ENCODE data around the gene AAK1.

DNA sequence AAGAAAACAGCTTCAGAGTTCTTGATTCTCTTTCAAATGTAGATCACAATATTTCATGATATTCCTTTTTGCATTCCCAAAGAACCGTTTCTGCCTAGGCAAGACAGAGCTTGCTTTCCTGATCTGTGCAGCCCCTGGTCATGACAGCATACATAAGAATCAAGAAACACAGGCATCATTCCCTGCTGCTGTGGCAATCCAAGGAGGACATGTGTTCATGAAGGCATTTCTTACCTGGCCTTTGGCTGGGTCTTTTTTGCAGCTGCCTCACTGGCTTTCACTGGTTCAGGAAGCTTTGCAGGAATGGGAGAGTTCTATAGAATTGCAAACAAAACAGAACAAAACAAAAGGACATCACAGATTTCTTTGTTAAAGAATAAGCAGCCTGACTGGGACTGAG lies 118.7 kb downstream of the AAK1 start:
- TF ChIP-seq, protein P1, sequence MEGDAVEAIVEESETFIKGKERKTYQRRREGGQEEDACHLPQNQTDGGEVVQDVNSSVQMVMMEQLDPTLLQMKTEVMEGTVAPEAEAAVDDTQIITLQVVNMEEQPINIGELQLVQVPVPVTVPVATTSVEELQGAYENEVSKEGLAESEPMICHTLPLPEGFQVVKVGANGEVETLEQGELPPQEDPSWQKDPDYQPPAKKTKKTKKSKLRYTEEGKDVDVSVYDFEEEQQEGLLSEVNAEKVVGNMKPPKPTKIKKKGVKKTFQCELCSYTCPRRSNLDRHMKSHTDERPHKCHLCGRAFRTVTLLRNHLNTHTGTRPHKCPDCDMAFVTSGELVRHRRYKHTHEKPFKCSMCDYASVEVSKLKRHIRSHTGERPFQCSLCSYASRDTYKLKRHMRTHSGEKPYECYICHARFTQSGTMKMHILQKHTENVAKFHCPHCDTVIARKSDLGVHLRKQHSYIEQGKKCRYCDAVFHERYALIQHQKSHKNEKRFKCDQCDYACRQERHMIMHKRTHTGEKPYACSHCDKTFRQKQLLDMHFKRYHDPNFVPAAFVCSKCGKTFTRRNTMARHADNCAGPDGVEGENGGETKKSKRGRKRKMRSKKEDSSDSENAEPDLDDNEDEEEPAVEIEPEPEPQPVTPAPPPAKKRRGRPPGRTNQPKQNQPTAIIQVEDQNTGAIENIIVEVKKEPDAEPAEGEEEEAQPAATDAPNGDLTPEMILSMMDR (conservative IDR thresholded peaks at IDR 0.05; ENCODE audit: low read depth, low read length): no peak
- TF ChIP-seq EZH2 (IDR thresholded peaks at IDR 0.05; ENCODE audit: borderline replicate concordance, low read depth, low read length, poor library complexity, severe bottlenecking): no peak

Measured in A673 (cell line).